IMR-90 (cell line): ENCODE measurements around the gene TUB. TPM values are rescaled to one million over a fixed set of nuclear protein-coding genes. Genes with fewer than 3 reads are reported as not detected.

ENCODE experiments used
- ATAC-seq: fragments of 200-7000 bp; cut with Tn5 transposase; 2 replicates; pipeline ENCODE4 v1.9.1; 2020; ENCODE audit warnings: low read depth, mild to moderate bottlenecking, moderate library complexity
- BruUV-seq: library from RNA; stranded (reverse); fragments of 400-500 nt; replicated peaks from 2 replicates; lab custom pipeline; 2021; lab: Mats Ljungman, UMichigan
- CTCF ChIA-PET: fragments of 300-600 bp; formaldehyde crosslinking; extraction: SDS; loops from one replicate; lab custom pipeline; 2021; ENCODE audit warnings: antibody characterized with exemption; lab: Yijun Ruan, JAX
- POLR2A ChIA-PET: fragments of 300-600 bp; sonication (Branson Sonifier 250); formaldehyde crosslinking; loops from one replicate; lab custom pipeline; 2022; ENCODE audit warnings: antibody characterized with exemption; ENCODE audit not compliant: unreplicated experiment; lab: Charles Lee
- DNase-seq: peaks from one replicate; pipeline ENCODE4 v3.0.0; 2013
- H2AFZ ChIP-seq: replicated peaks from 2 replicates; pipeline ENCODE3; 2013; ENCODE audit warnings: low read length, mild to moderate bottlenecking; ENCODE audit not compliant: poor library complexity
- H2AK5ac ChIP-seq: 2 replicates; pipeline ENCODE4 v1.6.1; 2013; ENCODE audit warnings: low read depth, low read length, inconsistent platforms
- H2AK9ac ChIP-seq: replicated peaks from 2 replicates; pipeline ENCODE3; 2013; ENCODE audit warnings: mild to moderate bottlenecking, low read depth, low read length, moderate library complexity; ENCODE audit not compliant: poor library complexity
- H2BK120ac ChIP-seq: 2 replicates; pipeline ENCODE4 v1.6.1; 2013; ENCODE audit warnings: low read depth, low read length, inconsistent platforms
- H2BK15ac ChIP-seq: 3 replicates; pipeline ENCODE4 v1.6.1; 2013; ENCODE audit warnings: low read depth, low read length, inconsistent platforms
- H2BK20ac ChIP-seq: 2 replicates; pipeline ENCODE4 v1.6.1; 2013; ENCODE audit warnings: low read depth, mild to moderate bottlenecking, inconsistent platforms, low read length, moderate library complexity
- H2BK5ac ChIP-seq: 2 replicates; pipeline ENCODE4 v1.6.1; 2013; ENCODE audit warnings: mild to moderate bottlenecking, low read depth, low read length, inconsistent platforms; ENCODE audit not compliant: poor library complexity, severe bottlenecking
- H3K14ac ChIP-seq: replicated peaks from 2 replicates; pipeline ENCODE4 v1.6.1; 2013; ENCODE audit warnings: low read depth, low read length, inconsistent platforms
- H3K18ac ChIP-seq: 2 replicates; pipeline ENCODE4 v1.6.1; 2013; ENCODE audit warnings: low read depth, low read length, control low read depth
- H3K23ac ChIP-seq: 2 replicates; pipeline ENCODE4 v1.6.1; 2013; ENCODE audit warnings: low read depth, low read length, inconsistent platforms
- H3K27ac ChIP-seq: 2 replicates; pipeline ENCODE4 v1.5.1; 2013; ENCODE audit warnings: mild to moderate bottlenecking, control low read depth, low read length; ENCODE audit not compliant: insufficient read depth
- H3K27me3 ChIP-seq: 2 replicates; pipeline ENCODE4 v1.6.1; 2013; ENCODE audit warnings: low read length; ENCODE audit not compliant: control insufficient read depth, insufficient read depth
- H3K36me3 ChIP-seq: 2 replicates; pipeline ENCODE4 v1.6.1; 2013; ENCODE audit warnings: low read length, mixed read lengths; ENCODE audit not compliant: control insufficient read depth, insufficient read depth
- H3K4ac ChIP-seq: 2 replicates; pipeline ENCODE4 v1.6.1; 2013; ENCODE audit warnings: low read depth, low read length, inconsistent platforms
- H3K4me1 ChIP-seq: 2 replicates; pipeline ENCODE4 v1.6.1; 2013; ENCODE audit warnings: low read length, mixed read lengths; ENCODE audit not compliant: control insufficient read depth, insufficient read depth
- H3K4me2 ChIP-seq: 2 replicates; pipeline ENCODE4 v1.6.1; 2013; ENCODE audit warnings: low read depth, mild to moderate bottlenecking, control low read depth, low read length, moderate library complexity
- H3K4me3 ChIP-seq: 2 replicates; pipeline ENCODE4 v1.5.1; 2013; ENCODE audit warnings: low read depth, mild to moderate bottlenecking, control low read depth, low read length, moderate library complexity; ENCODE audit not compliant: insufficient read depth
- H3K56ac ChIP-seq: 2 replicates; pipeline ENCODE4 v1.6.1; 2013; ENCODE audit warnings: low read length, inconsistent platforms; ENCODE audit not compliant: insufficient read depth; ENCODE audit errors: extremely low read depth
- H3K79me1 ChIP-seq, 2 experiments: 2 replicates each; pipeline ENCODE4 v1.6.1; 2013; ENCODE audit warnings: low read length in 2 of 2, inconsistent platforms in 1 of 2, low read depth in 1 of 2
- H3K9ac ChIP-seq: 2 replicates; pipeline ENCODE4 v1.6.1; 2013; ENCODE audit warnings: low read depth, low read length, control low read depth
- H3K9me1 ChIP-seq: 2 replicates; pipeline ENCODE4 v1.6.1; 2013; ENCODE audit warnings: low read length, inconsistent platforms; ENCODE audit not compliant: insufficient read depth
- H3K9me3 ChIP-seq: 2 replicates; pipeline ENCODE4 v1.6.1; 2013; ENCODE audit warnings: low read length; ENCODE audit not compliant: control insufficient read depth, insufficient read depth
- H4K20me1 ChIP-seq: 2 replicates; pipeline ENCODE4 v1.6.1; 2013; ENCODE audit warnings: low read length, inconsistent platforms; ENCODE audit not compliant: insufficient read depth
- H4K5ac ChIP-seq: 2 replicates; pipeline ENCODE4 v1.6.1; 2013; ENCODE audit warnings: mild to moderate bottlenecking, low read depth, low read length, control low read depth
- H4K8ac ChIP-seq, 2 experiments: 2 replicates each; pipeline ENCODE4 v1.6.1; 2013; ENCODE audit warnings: low read depth in 2 of 2, low read length in 2 of 2, control low read depth in 1 of 2, inconsistent platforms in 1 of 2
- H4K91ac ChIP-seq: 2 replicates; pipeline ENCODE4 v1.6.1; 2013; ENCODE audit warnings: low read depth, low read length, inconsistent platforms; ENCODE audit not compliant: insufficient read depth
- BHLHE40 ChIP-seq: fragments of 150-350 bp; IDR thresholded peaks from 2 replicates; pipeline ENCODE4 v1.6.1; 2016; ENCODE audit warnings: mild to moderate bottlenecking, low read depth, low read length
- CHD1 ChIP-seq: IDR thresholded peaks from 2 replicates; pipeline ENCODE4 v1.6.1; 2012; ENCODE audit warnings: low read depth, low read length, improper control_type of control experiment
- NFE2L2 ChIP-seq: fragments of 150-350 bp; IDR thresholded peaks from 2 replicates; pipeline ENCODE4 v1.6.1; 2016; ENCODE audit warnings: low read depth, mild to moderate bottlenecking, low read length
- RFX5 ChIP-seq: IDR thresholded peaks from 2 replicates; pipeline ENCODE4 v1.8.0; 2012; ENCODE audit warnings: low read depth, mild to moderate bottlenecking, low read length, moderate library complexity
- SMC3 ChIP-seq: fragments of 150-350 bp; IDR thresholded peaks from 2 replicates; pipeline ENCODE4 v1.6.1; 2016; ENCODE audit warnings: low read depth, mild to moderate bottlenecking, antibody characterized with exemption, low read length, moderate library complexity
- WGBS, 2 experiments: methylation state at CpG; one replicate each; pipeline versions ENCODE4 v1.1.5 to v1.1.7; 2013; ENCODE audit warnings: missing lambda C conversion rate in 2 of 2; ENCODE audit not compliant: insufficient read length in 1 of 2; ENCODE audit errors: extremely low coverage in 2 of 2; 5-methylcytosine and 5-hydroxymethylcytosine counted together
- dilution Hi-C: fragments of 300-500 bp; cut with HindIII; formaldehyde crosslinking; loops from one replicate; pipeline ENCODE4 v1.14.3; 2018; ENCODE audit warnings: low sequenced_read_pairs; ENCODE audit not compliant: unreplicated experiment
- in situ Hi-C: fragments of 300-500 bp; cut with MboI; formaldehyde crosslinking; loops from 3 replicates; pipeline ENCODE4 v1.14.3; 2019; ENCODE audit warnings: low sequenced_read_pairs, inconsistent platforms, mixed read lengths
- intact Hi-C: fragments of 100-400 bp; cut with micrococcal nuclease; formaldehyde crosslinking; loops from 2 replicates; pipeline ENCODE4 v1.10.0; 2022
- polyA plus RNA-seq, 3 experiments: library from polyadenylated mRNA; depleted of rRNA; stranded (reverse); fragments of >200 nt; gene quantifications; 2 replicates each; pipeline ENCODE4 v1.2.3, GENCODE V29; 2012; ENCODE audit warnings: low replicate concordance in 1 of 3
- total RNA-seq: library from RNA; depleted of rRNA; stranded (reverse); fragments of >200 nt; gene quantifications from 2 replicates; pipeline ENCODE4 v1.2.3, GENCODE V29; 2012

The TUB gene
- total and polyA plus RNA-seq, 2 of the 4 experiments (the other 2 are of a cell fraction), result 11.8 to 12.9 TPM

DNA sequence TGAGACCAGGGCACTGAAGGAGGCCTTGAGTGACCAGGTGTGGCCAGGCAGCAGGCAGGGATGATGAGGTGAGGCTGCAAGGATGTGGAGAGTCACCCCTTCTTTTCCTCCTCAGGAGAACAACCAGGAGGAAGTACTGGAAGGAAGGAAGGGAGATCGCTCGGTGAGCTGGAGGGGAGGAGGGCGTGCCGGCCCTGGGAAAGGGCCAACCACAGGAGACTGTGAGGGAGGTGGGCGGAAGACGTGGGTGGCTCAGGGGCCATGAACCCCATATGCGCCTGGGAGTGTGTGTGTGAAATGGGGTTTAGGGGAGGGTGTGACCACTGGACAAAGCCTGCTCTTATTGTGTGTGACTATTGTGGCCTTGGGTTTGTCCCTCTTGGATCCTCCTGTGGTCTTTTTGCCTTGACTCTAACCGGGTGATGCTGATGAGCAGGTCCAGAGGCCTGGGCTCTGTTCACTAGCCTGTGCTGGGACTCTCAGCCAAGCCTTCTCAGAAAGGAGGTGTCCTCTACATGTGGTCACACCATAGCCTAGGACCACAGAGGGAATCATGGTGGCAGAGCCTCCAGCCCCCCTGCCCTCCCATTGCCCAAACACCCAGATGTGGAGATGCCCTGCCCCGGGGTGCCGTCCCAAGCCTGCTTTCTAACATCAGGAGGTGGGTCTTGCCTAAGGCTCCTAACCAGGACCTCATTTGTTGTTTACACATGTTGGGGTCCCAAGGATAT, 41.3 kb upstream of the TUB start:
- no peaks in the 10 kb centered on the region for H4K20me1 ChIP-seq
- H3K27me3 ChIP-seq, result peaks cover 6% of the 10 kb centered on the region; the same call in 1 of the 2 replicates
- no peak overlapping the region for H3K4me3 ChIP-seq
- no peak overlapping the region for H3K18ac ChIP-seq
- no peaks in the 10 kb centered on the region for H3K9me3 ChIP-seq
- no peak overlapping the region for H3K9ac ChIP-seq
- no peaks in the 10 kb centered on the region for H3K9me1 ChIP-seq
- no peak overlapping the region for H4K91ac ChIP-seq
- in situ Hi-C loops, result loop anchor here (10.0 kb wide), 1 partner anchor 55 kb away; no protein-coding TSS in a partner anchor
- POLR2A ChIA-PET, result no interaction called here
- H2AK9ac ChIP-seq, result no peak overlapping the region
- H3K56ac ChIP-seq, result no peak overlapping the region
- H4K5ac ChIP-seq, result no peak overlapping the region
- H3K4me2 ChIP-seq, result no peak overlapping the region
- dilution Hi-C loops, result no loop called here
- no peak overlapping the region for H2BK15ac ChIP-seq
- no peak overlapping the region for H2AK5ac ChIP-seq
- H3K79me1 ChIP-seq, result no peaks in the 10 kb centered on the region
- no TSS peak for BruUV-seq
- no peaks in the 10 kb centered on the region for H3K36me3 ChIP-seq
- H3K14ac ChIP-seq, result no peak overlapping the region
- ATAC-seq (no peak), DNase-seq (no peak)
- H2BK120ac ChIP-seq, result no peak overlapping the region
- no peak overlapping the region for H2AFZ ChIP-seq
- H3K23ac ChIP-seq, result no peak overlapping the region
- no peak overlapping the region for H4K8ac ChIP-seq
- CTCF ChIA-PET, result interaction anchor here (0.6 kb wide), 1 partner anchor 1872 kb away, joined by 3 read pairs; no protein-coding TSS in a partner anchor
- no peak overlapping the region for H2BK20ac ChIP-seq
- H3K4ac ChIP-seq, result no peak overlapping the region
- intact Hi-C loops, result no loop called here
- no CpG with 5 or more reads among the region's 10 CpGs for WGBS, 2 experiments
- no peaks in the 10 kb centered on the region for H3K4me1 ChIP-seq
- H2BK5ac ChIP-seq, result no peak overlapping the region
- no peak overlapping the region for H3K27ac ChIP-seq
- no peak for TF ChIP-seq NFE2L2
- no peak for TF ChIP-seq CHD1
- TF ChIP-seq SMC3, result no peak
- no peak for TF ChIP-seq BHLHE40
- TF ChIP-seq RFX5, result no peak
